ENCODE results near the gene EVA1C. TPM values are rescaled to one million over a fixed set of nuclear protein-coding genes. Genes with fewer than 3 reads are reported as not detected.
"Not testable (repeated sequence)": the region's sequence is repeated elsewhere in the genome, so short reads cannot be mapped to it uniquely, and the experiment has no call there.

Gene EVA1C
- total RNA-seq, 2 experiments from 2014 or later, result 9.3 to 12.4 TPM

DNA sequence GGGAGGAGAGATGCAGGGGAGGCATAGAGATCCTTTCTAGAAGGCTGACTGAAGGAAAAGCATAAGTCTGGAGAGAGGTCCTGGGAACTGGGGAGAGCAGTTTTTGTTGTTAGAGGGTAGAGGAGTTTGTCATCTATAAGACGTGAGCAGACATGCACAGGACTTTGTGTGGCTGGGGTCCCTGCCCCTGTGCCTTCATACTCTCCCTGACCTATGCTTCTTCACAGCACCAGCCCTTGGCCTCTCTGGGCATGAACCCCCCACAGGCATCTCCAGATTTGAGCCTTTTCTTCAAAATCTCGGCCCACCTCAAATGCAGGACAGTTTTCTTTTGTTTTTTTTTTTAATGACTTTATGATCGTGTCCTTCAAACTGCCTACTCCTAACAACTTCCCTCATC is 79.9 kb downstream of the EVA1C start:
- Mint-ChIP-seq H3K27me3 (no peaks in the 10 kb centered on the region), H3K27ac (no peak overlapping the region), H3K4me1 (peaks cover 6% of the 10 kb centered on the region), H3K9me3 (no peaks in the 10 kb centered on the region), H3K36me3 (peaks cover 5% of the 10 kb centered on the region), H3K4me3 (no peak overlapping the region)
- no peak for DNase-seq
- no peak for ATAC-seq (ENCODE audit: low read depth)
- POLR2A ChIA-PET, result no interaction called here

DNA sequence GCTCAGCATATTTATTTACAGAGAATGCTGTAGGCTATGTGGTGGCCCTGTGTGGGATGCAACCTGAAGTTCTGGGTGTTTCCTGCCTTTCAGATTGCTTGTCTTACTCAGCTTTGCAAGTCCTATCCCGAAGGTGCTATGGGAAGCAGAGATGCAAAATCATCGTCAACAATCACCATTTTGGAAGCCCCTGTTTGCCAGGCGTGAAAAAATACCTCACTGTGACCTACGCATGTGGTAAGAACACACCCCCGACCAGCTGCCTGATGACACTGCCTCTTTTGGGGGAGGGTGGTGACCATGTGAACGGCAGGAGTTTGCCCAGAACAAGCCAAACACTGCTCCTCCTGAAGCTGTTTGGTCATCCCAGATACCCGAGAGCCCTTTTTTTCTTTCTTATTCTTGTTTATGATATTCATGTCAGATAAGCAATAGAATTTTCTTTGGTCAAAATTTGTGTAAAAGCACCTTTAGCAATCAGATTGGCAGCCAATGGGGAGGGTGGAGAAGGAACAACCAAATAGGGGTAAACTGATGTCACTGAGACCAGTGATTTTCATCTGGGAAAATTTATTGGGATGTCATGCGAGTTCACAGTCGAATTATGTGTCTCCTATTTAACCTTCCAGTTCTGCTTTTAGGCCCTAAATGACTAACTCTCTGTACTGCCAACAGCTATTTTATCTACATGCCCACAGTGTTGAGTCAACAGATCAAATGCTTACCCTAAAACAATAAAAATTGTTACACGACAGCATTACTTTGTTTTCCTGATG is 82.6 kb downstream of the EVA1C start:
- Mint-ChIP-seq H3K36me3 (peaks cover 2% of the 10 kb centered on the region), H3K4me1 (peaks cover 6% of the 10 kb centered on the region), H3K27ac (no peak overlapping the region), H3K4me3 (no peak overlapping the region), H3K27me3 (no peaks in the 10 kb centered on the region), H3K9me3 (no peaks in the 10 kb centered on the region)
- POLR2A ChIA-PET, result interaction anchor here (0.9 kb wide), 1 partner anchor 103 kb away, joined by 4 read pairs; no protein-coding TSS in a partner anchor
- DNase-seq, result no peak
- no peak for ATAC-seq (ENCODE audit: low read depth)

DNA sequence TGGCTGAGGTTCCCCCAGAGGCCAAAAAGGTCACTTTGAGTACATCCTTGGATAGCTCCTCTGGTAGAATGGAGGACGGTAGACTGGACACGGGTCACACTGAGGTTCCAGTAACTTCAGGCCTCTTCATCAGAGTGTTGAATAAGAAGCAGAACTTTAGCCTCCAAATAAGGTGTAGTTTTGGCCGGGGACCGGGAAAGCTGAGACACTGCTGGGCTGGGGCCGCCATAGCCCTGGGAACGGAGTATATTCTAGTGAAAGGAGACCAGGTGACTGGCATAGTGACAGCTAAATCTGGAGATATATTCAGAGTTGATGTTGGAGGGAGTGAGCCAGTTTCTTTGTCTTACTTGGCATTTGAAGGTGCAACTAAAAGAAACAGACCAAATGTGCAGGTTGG is 84.1 kb downstream of the EVA1C start:
- Mint-ChIP-seq H3K9me3 (no peaks in the 10 kb centered on the region), H3K27me3 (no peaks in the 10 kb centered on the region), H3K36me3 (no peaks in the 10 kb centered on the region), H3K4me3 (no peak overlapping the region), H3K4me1 (no peaks in the 10 kb centered on the region), H3K27ac (no peak overlapping the region)
- ATAC-seq (ENCODE audit: low read depth) (no peak), DNase-seq (no peak)
- POLR2A ChIA-PET, result no interaction called here

GRCh38 chr21:32499249-32500055 is 86.9 kb downstream of the EVA1C start:
- Mint-ChIP-seq H3K4me3 (no peak overlapping the region), H3K27me3 (no peaks in the 10 kb centered on the region), H3K9me3 (no peaks in the 10 kb centered on the region), H3K36me3 (peaks cover 3% of the 10 kb centered on the region), H3K27ac (no peak overlapping the region), H3K4me1 (no peaks in the 10 kb centered on the region)
- DNase-seq (no peak), ATAC-seq (ENCODE audit: low read depth) (no peak)
- POLR2A ChIA-PET, result no interaction called here

DNA sequence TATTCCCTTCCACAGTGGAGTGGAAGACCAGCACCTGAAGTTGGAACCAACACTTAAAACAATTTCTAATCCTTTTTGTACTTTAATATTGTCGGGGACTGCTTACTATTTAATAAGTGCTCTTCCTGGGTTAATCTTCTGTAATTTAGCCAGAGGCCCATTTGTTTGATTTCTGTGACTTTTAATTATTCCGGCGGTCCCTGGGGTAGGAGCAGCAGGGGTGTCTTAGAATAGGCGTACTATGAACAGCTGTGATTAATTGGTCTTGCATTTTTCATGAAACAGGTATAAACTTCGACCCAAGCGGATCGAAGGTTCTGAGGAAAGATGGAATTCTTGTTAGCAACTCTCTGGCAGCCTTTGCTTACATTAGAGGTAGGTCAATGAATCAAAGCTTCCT is 91.1 kb downstream of the EVA1C start:
- H3K27me3 Mint-ChIP-seq; H3K4me1 Mint-ChIP-seq; DNase-seq; H3K36me3 Mint-ChIP-seq; H3K4me3 Mint-ChIP-seq; H3K9me3 Mint-ChIP-seq; ATAC-seq (ENCODE audit: low read depth); H3K27ac Mint-ChIP-seq; POLR2A ChIA-PET: not testable (repeated sequence)

GRCh38 chr21:32505767-32506166 is 93.3 kb downstream of the EVA1C start:
- not testable (repeated sequence) for H3K4me1 Mint-ChIP-seq; ATAC-seq (ENCODE audit: low read depth); DNase-seq; H3K27ac Mint-ChIP-seq; H3K4me3 Mint-ChIP-seq; H3K36me3 Mint-ChIP-seq; H3K9me3 Mint-ChIP-seq; H3K27me3 Mint-ChIP-seq
- POLR2A ChIA-PET, result interaction anchor here (0.5 kb wide), 1 partner anchor 18 kb away, joined by 3 read pairs; no protein-coding TSS in a partner anchor

- not testable (repeated sequence) for H3K27ac Mint-ChIP-seq; H3K27me3 Mint-ChIP-seq; H3K4me1 Mint-ChIP-seq; H3K36me3 Mint-ChIP-seq; ATAC-seq (ENCODE audit: low read depth); H3K4me3 Mint-ChIP-seq; DNase-seq; H3K9me3 Mint-ChIP-seq
- POLR2A ChIA-PET, result interaction anchor here (0.5 kb wide), 1 partner anchor 18 kb away, joined by 3 read pairs; no protein-coding TSS in a partner anchor
These were observed 94.0 kb downstream of the EVA1C start for GRCh38 chr21:32506411-32506965.

GRCh38 chr21:32507342-32507919 is 94.9 kb downstream of the EVA1C start:
- Mint-ChIP-seq H3K27me3 (no peaks in the 10 kb centered on the region), H3K36me3 (peaks cover 4% of the 10 kb centered on the region), H3K27ac (no peak overlapping the region), H3K4me3 (no peak overlapping the region), H3K4me1 (peaks cover 5% of the 10 kb centered on the region), H3K9me3 (peaks cover 4% of the 10 kb centered on the region)
- POLR2A ChIA-PET, result no interaction called here
- no peak for DNase-seq
- no peak for ATAC-seq (ENCODE audit: low read depth)

- POLR2A ChIA-PET, H3K27ac Mint-ChIP-seq, H3K36me3 Mint-ChIP-seq: not testable (repeated sequence)
These were observed 95.5 kb downstream of the EVA1C start for GRCh38 chr21:32508036-32508435.

GRCh38 chr21:32508558-32508957 is 96.1 kb downstream of the EVA1C start:
- ATAC-seq (ENCODE audit: low read depth) (no peak), DNase-seq (no peak)
- Mint-ChIP-seq H3K27me3 (no peaks in the 10 kb centered on the region), H3K36me3 (peaks cover 4% of the 10 kb centered on the region), H3K4me1 (peaks cover 5% of the 10 kb centered on the region), H3K4me3 (no peak overlapping the region), H3K9me3 (peaks cover 4% of the 10 kb centered on the region), H3K27ac (no peak overlapping the region)
- POLR2A ChIA-PET, result no interaction called here

More at GRCh38 chr21:32508036-32508435, 95.5 kb downstream of the EVA1C start:
- not testable (repeated sequence) for DNase-seq; H3K4me3 Mint-ChIP-seq; ATAC-seq (ENCODE audit: low read depth); H3K9me3 Mint-ChIP-seq; H3K27me3 Mint-ChIP-seq; H3K4me1 Mint-ChIP-seq

- ATAC-seq (ENCODE audit: low read depth); DNase-seq; H3K4me3 Mint-ChIP-seq; H3K27me3 Mint-ChIP-seq; H3K36me3 Mint-ChIP-seq; H3K4me1 Mint-ChIP-seq; H3K9me3 Mint-ChIP-seq; POLR2A ChIA-PET; H3K27ac Mint-ChIP-seq: not testable (repeated sequence)
These were observed 96.5 kb downstream of the EVA1C start for GRCh38 chr21:32508975-32509374.

DNA sequence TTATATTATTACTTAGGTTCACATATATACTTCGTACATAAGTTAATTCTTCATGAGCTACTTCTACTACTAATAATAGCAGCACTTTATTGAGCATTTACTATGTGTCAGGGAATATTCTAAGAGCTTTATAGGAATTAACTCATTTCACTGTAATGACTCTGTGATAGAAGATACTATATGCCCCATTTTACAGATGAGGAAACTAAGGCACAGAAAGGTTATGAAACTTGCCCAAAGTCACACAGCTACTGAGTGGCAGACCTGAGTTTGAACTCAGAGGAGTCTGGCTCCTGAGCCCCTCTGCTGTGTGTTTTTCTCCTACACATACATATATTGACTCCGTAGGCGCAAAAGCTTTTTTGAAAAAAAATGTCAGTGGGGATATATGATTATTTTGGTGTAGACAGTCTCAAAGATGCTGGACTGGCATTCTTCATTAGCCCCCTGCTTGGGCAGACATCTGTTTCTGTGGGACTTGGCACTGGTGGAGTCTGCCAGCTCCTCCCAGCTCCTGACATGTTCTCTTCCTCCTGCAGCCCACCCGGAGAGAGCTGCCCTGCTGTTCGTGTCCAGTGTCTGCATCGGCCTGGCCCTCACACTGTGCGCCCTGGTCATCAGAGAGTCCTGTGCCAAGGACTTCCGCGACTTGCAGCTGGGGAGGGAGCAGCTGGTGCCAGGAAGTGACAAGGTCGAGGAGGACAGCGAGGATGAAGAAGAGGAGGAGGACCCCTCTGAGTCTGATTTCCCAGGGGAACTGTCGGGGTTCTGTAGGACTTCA is 102.0 kb downstream of the EVA1C start:
- Mint-ChIP-seq H3K4me1 (peaks cover 5% of the 10 kb centered on the region), H3K36me3 (peaks cover 3% of the 10 kb centered on the region), H3K27ac (no peak overlapping the region), H3K9me3 (peaks cover 3% of the 10 kb centered on the region), H3K4me3 (no peak overlapping the region), H3K27me3 (no peaks in the 10 kb centered on the region)
- POLR2A ChIA-PET, result no interaction called here
- no peak for ATAC-seq (ENCODE audit: low read depth)
- DNase-seq, result no peak

GRCh38 chr21:32515874-32516273 is 103.4 kb downstream of the EVA1C start:
- Mint-ChIP-seq H3K27me3 (no peaks in the 10 kb centered on the region), H3K9me3 (no peaks in the 10 kb centered on the region), H3K36me3 (no peaks in the 10 kb centered on the region), H3K27ac (no peak overlapping the region), H3K4me1 (no peaks in the 10 kb centered on the region), H3K4me3 (no peak overlapping the region)
- DNase-seq, result no peak
- POLR2A ChIA-PET, result interaction anchor here (0.6 kb wide), 1 partner anchor 41 kb away, joined by 6 read pairs; no protein-coding TSS in a partner anchor
- no peak for ATAC-seq (ENCODE audit: low read depth)

All from activated naive CD8-positive, alpha-beta T cell treated with anti-CD3 and anti-CD28 coated beads, Interleukin-2, amount 10 ng/mL, durations not matched to agents 7 days and 5 days (primary cell).